ENCODE data around the gene HNF1B. TPM values are rescaled to one million over a fixed set of nuclear protein-coding genes. Genes with fewer than 3 reads are reported as not detected.

Gene HNF1B, protein sequence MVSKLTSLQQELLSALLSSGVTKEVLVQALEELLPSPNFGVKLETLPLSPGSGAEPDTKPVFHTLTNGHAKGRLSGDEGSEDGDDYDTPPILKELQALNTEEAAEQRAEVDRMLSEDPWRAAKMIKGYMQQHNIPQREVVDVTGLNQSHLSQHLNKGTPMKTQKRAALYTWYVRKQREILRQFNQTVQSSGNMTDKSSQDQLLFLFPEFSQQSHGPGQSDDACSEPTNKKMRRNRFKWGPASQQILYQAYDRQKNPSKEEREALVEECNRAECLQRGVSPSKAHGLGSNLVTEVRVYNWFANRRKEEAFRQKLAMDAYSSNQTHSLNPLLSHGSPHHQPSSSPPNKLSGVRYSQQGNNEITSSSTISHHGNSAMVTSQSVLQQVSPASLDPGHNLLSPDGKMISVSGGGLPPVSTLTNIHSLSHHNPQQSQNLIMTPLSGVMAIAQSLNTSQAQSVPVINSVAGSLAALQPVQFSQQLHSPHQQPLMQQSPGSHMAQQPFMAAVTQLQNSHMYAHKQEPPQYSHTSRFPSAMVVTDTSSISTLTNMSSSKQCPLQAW
- polyA plus RNA-seq (2011; rRNA removed) (not detected in 2 replicates), polyA minus RNA-seq (2011; rRNA and poly(A)+ RNA removed) (not detected in 2 replicates)

DNA sequence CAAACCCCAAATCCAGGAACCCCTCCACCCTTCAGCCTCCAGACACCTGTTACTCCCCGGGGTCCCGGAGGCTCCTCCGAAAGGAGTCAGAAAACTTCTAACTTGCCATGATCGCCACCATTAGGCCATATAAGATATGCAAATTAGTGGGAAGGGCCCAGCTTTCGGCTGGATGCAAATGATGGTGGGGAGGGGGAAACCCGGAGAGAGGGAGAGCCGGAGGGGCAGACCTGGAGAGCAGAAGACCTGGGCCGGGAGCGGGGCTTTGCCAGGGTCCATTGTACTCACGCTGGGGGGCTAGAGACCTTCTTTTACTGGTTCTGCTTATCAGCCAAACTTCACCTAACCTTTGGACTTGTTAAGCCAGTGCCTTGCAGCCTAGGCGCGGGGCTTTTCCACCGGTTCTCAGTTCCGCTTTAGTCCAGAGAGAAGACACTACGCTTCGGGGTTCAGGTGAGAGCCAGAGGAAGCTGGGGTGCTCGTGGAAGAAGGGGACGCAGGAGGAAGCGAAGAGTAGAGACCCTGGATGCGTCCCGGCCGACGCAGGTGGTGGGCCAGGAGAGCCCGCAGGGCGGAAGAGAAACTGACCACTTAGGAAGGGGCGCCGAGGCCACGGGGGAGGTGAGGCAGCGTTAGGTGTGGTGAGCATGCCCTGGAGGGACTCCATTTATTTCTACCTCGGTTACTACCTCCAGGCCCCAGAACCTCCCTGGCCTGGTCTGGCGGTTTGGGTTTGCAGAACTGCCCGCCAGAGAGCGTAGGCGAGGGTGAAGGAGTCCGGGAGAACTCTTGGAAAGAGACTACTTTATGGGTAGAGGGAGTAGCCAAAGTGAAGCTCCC is at the start of gene HNF1B:
TSS of gene HNF1B (minus strand) at position 99 of the 840 bp plus-strand sequence. CDS start 175 bp downstream, outside the sequence.
- TF ChIP-seq, protein P1, sequence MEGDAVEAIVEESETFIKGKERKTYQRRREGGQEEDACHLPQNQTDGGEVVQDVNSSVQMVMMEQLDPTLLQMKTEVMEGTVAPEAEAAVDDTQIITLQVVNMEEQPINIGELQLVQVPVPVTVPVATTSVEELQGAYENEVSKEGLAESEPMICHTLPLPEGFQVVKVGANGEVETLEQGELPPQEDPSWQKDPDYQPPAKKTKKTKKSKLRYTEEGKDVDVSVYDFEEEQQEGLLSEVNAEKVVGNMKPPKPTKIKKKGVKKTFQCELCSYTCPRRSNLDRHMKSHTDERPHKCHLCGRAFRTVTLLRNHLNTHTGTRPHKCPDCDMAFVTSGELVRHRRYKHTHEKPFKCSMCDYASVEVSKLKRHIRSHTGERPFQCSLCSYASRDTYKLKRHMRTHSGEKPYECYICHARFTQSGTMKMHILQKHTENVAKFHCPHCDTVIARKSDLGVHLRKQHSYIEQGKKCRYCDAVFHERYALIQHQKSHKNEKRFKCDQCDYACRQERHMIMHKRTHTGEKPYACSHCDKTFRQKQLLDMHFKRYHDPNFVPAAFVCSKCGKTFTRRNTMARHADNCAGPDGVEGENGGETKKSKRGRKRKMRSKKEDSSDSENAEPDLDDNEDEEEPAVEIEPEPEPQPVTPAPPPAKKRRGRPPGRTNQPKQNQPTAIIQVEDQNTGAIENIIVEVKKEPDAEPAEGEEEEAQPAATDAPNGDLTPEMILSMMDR (IDR thresholded peaks at IDR 0.05; ENCODE audit: low read depth, low read length) = no peak
- Histone ChIP-seq H3K4me3 (ENCODE audit: low read depth, low read length) (no peak within 1 kb of the TSS), H3K27me3 (ENCODE audit: control insufficient read depth, insufficient read depth, low read length) (peaks cover 73% of the 10 kb centered on the region), H3K9me3 (ENCODE audit: control insufficient read depth, insufficient read depth, low read length) (peaks cover 15% of the 10 kb centered on the region; the same call in 1 of the 2 replicates), H3K27ac (ENCODE audit: low read depth, low read length) (no peak within 1 kb of the TSS)
- ChIA-PET CTCF (interaction anchor here (0.6 to 3.4 kb wide), 2 partner anchors 51 to 71 kb away, joined by 3 to 13 read pairs; no protein-coding TSS in a partner anchor), POLR2A (no interaction called here)
- DNase-seq (ENCODE audit: low read depth, low spot score) = no peak

DNA sequence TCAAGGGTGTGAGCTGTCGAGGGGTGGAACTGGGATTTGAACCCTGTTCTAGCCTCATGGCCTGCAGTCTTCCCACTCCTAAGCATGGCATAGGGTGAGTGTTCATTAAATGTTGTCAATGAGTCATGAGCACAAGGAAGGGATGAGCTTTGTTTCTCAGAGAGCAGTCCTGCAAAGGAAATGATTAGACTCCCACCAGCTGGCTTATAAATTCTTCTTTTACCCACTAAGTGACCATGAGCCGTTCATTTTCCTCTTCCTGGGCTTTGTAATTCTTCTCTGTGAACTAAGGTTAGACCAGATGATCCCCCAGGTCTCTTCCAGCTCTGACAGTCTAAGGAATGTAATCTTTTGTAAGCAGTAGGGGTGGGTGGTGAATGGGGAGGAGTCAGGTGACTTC is 47.9 kb upstream of the HNF1B start:
- CTCF ChIA-PET = interaction anchor here (1.0 to 2.3 kb wide), 5 partner anchors 9 to 25 kb away, joined by 3 to 14 read pairs (median 3); no protein-coding TSS in a partner anchor

DNA sequence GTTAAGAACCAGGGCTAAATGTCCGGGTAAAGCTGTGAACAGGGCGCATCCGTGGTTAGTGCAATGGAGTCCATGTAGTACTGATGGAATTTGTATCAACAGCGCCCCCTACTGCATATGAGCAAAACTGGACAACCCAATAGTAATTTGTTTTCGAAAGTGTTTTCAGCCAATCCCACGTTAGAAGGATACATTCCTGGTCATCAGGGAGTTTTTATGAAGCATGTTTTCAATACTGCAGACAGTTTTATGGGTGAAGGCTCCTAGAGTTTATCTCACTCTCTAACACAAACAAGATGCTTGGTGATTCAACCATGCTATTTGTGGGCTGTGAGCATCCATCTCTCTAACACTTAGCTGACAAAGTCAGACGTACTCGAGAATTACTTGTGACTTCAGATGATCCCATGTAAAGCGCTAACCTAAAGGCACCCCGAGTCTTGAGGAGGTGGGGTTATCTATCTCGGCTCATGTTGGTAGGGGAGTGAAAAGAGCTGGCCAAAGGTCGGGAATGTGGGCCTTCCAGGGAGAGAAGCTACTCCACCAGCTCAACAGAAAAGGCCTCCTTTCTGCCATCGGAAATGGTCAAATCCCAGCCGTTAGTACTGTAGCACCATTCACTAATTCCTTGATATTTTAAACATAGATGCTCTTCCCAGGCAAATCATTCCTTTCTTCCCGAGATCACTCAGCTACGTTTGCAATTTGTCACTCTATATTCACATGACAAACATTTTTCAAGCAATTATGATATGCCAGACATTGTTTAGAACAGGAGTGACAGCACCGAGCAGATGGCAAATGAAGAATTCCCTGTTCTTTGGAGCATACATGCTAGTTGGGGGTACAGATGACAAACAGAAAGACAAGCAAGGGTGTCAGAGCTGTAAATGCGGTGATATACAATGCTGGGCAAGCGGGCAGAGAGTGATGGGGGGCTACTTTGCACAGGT is 46.9 kb upstream of the HNF1B start:
- CTCF ChIA-PET = interaction anchor here (1.4 to 2.3 kb wide), 4 partner anchors 10 to 24 kb away, joined by 3 to 14 read pairs (median 6); no protein-coding TSS in a partner anchor
- no peaks in the 10 kb centered on the region for H3K9me3 ChIP-seq (ENCODE audit: control insufficient read depth, insufficient read depth, low read length)
- POLR2A ChIA-PET = no interaction called here
- no peak overlapping the region for H3K27ac ChIP-seq (ENCODE audit: low read depth, low read length)
- no peak overlapping the region for H3K4me3 ChIP-seq (ENCODE audit: low read depth, low read length)
- TF ChIP-seq, protein P1 (IDR thresholded peaks at IDR 0.05; ENCODE audit: low read depth, low read length) = peak; percentile 50
- no peak for DNase-seq (ENCODE audit: low read depth, low spot score)
- no peaks in the 10 kb centered on the region for H3K27me3 ChIP-seq (ENCODE audit: control insufficient read depth, insufficient read depth, low read length)

More for the DNA sequence above, 47.9 kb upstream of the HNF1B start:
- Histone ChIP-seq H3K27ac (ENCODE audit: low read depth, low read length) (peak overlapping the region; percentile 39), H3K27me3 (ENCODE audit: control insufficient read depth, insufficient read depth, low read length) (no peaks in the 10 kb centered on the region), H3K9me3 (ENCODE audit: control insufficient read depth, insufficient read depth, low read length) (no peaks in the 10 kb centered on the region), H3K4me3 (ENCODE audit: low read depth, low read length) (no peak overlapping the region)
- DNase-seq (ENCODE audit: low read depth, low spot score) = no peak
- POLR2A ChIA-PET = interaction anchor here (0.7 kb wide), 1 partner anchor 128 kb away, joined by 3 read pairs; no protein-coding TSS in a partner anchor
- TF ChIP-seq, protein P1 (IDR thresholded peaks at IDR 0.05; ENCODE audit: low read depth, low read length) = no peak

DNA sequence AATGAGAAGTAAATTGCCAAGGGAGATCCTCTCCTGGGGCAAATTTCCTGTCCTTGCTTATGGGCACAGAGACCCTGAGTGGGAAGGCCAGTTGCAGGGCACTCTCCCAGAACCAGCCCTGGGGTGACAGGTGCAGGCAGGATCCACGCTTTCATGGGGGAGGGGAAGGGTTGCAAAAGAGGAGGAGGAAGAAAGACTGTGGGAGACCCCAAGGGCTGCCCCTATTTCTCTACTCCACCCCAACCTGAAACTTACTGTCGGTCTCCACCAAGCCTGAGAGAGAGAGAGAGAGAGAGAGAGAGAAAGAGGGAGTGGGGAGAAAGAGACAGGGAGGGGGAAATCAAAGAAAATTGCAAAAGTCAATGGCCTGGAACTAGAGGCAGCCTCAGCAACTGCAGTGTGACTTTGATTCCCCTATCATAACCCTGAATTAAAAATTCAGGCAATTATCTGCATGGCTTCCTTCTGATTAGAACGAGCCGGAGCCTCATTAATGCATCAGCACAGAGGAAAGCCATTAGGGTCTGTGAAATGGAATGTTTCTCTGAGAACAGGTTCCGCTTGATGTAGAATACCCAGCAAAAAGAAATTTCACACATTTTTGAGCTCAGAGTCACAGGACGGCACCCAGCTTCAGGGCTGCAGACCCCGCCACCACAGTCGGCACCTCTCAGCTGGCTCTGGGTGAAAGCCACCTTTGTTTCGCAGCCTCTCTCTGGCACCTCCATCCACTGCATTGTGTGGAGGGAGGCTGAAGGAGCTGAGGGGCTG is 45.1 kb upstream of the HNF1B start:
- DNase-seq (ENCODE audit: low read depth, low spot score) = no peak
- no peak overlapping the region for H3K27ac ChIP-seq (ENCODE audit: low read depth, low read length)
- POLR2A ChIA-PET = no interaction called here

More for the DNA sequence above, 45.1 kb upstream of the HNF1B start:
- Histone ChIP-seq H3K27me3 (ENCODE audit: control insufficient read depth, insufficient read depth, low read length) (no peaks in the 10 kb centered on the region), H3K4me3 (ENCODE audit: low read depth, low read length) (no peak overlapping the region), H3K9me3 (ENCODE audit: control insufficient read depth, insufficient read depth, low read length) (no peaks in the 10 kb centered on the region)
- CTCF ChIA-PET = interaction anchor here (0.7 kb wide), 1 partner anchor 26 kb away, joined by 3 read pairs; no protein-coding TSS in a partner anchor
- TF ChIP-seq, protein P1 (IDR thresholded peaks at IDR 0.05; ENCODE audit: low read depth, low read length) = no peak

All from AG04450 (cell line).